Left ventricle myocardium inferior (tissue), 1 donor: Measurements from ENCODE around the gene PPTC7. TPM values are rescaled to one million over a fixed set of nuclear protein-coding genes. Genes with fewer than 3 reads are reported as not detected.
"Not testable (repeated sequence)": the region's sequence is repeated elsewhere in the genome, so short reads cannot be mapped to it uniquely, and the experiment has no call there.

Experiments used
- DNase-seq: peaks from one replicate; pipeline ENCODE4 v3.0.0-alpha.2; 2020
- H3K27ac ChIP-seq: fragments of 200-600 bp; replicated peaks from 2 replicates; pipeline ENCODE4 v1.8.0; 2021
- H3K27me3 ChIP-seq: fragments of 200-600 bp; 2 replicates; pipeline ENCODE4 v1.8.0; 2021; ENCODE audit warnings: low read depth
- H3K36me3 ChIP-seq: fragments of 200-600 bp; 2 replicates; pipeline ENCODE4 v1.8.0; 2021
- H3K4me1 ChIP-seq: fragments of 200-600 bp; 2 replicates; pipeline ENCODE4 v1.8.0; 2021
- H3K4me3 ChIP-seq: fragments of 200-600 bp; 2 replicates; pipeline ENCODE4 v1.8.0; 2021; ENCODE audit warnings: mild to moderate bottlenecking, moderate library complexity
- H3K9me3 ChIP-seq: fragments of 200-600 bp; replicated peaks from 2 replicates; pipeline ENCODE4 v1.8.0; 2021
- CTCF ChIP-seq: fragments of 200-600 bp; IDR thresholded peaks from 2 replicates; pipeline ENCODE4 v1.8.0; 2021; ENCODE audit warnings: antibody characterized with exemption, mild to moderate bottlenecking, borderline replicate concordance
- intact Hi-C: fragments of 100-400 bp; cut with micrococcal nuclease; formaldehyde crosslinking; loops from one replicate; pipeline ENCODE4 v1.11.0; 2022
- total RNA-seq: library from RNA; stranded (reverse); fragmentation: NEBNext Ultra II Directional; extraction: Animal tissue kit (Norgen Biotek cat#: 25700); gene quantifications from one replicate; pipeline ENCODE4 v1.2.1, GENCODE V29; 2021
- donor health status: DM: no; HTN: yes; CAD: no; lungs with severe emphysema.

PPTC7 gene
- total RNA-seq, 1 donor from 2014 or later, result 103 TPM

GRCh38 chr12:110565894-110566871, 16.9 kb downstream of the PPTC7 start:
- TF ChIP-seq CTCF, result no peak
- Histone ChIP-seq H3K36me3 (peaks cover 3% of the 10 kb centered on the region), H3K4me1 (peaks cover 80% of the 10 kb centered on the region), H3K27ac (peak overlapping the region; percentile 82), H3K27me3 (no peaks in the 10 kb centered on the region), H3K4me3 (no peak overlapping the region), H3K9me3 (peaks cover 12% of the 10 kb centered on the region)
- intact Hi-C loops, result no loop called here
- DNase-seq, result no peak

- no peaks in the 10 kb centered on the region for H3K27me3 ChIP-seq
- peaks cover 4% of the 10 kb centered on the region for H3K9me3 ChIP-seq
- no peak overlapping the region for H3K4me3 ChIP-seq
- no peak for TF ChIP-seq CTCF
- peak overlapping the region; percentile 82 for H3K27ac ChIP-seq
- H3K36me3 ChIP-seq, result no peaks in the 10 kb centered on the region
- peaks cover 95% of the 10 kb centered on the region for H3K4me1 ChIP-seq
- no peak for DNase-seq
- intact Hi-C loops, result no loop called here
Measured at GRCh38 chr12:110564471-110564991, 18.6 kb downstream of the PPTC7 start.

- Histone ChIP-seq H3K4me3 (no peak overlapping the region), H3K27me3 (no peaks in the 10 kb centered on the region), H3K9me3 (no peaks in the 10 kb centered on the region), H3K27ac (peak overlapping the region; percentile 82), H3K4me1 (peaks cover 96% of the 10 kb centered on the region), H3K36me3 (no peaks in the 10 kb centered on the region)
- no peak for DNase-seq
- intact Hi-C loops, result no loop called here
- TF ChIP-seq CTCF, result no peak
Measured at GRCh38 chr12:110563702-110564470, 19.2 kb downstream of the PPTC7 start.

GRCh38 chr12:110562386-110562785, 20.7 kb downstream of the PPTC7 start:
- intact Hi-C loops, result not testable (repeated sequence)
- H3K4me1 ChIP-seq, result peaks cover 100% of the 10 kb centered on the region

GRCh38 chr12:110561471-110562201, 21.5 kb downstream of the PPTC7 start:
- Histone ChIP-seq H3K4me1 (peaks cover 100% of the 10 kb centered on the region), H3K9me3 (no peaks in the 10 kb centered on the region), H3K4me3 (peak overlapping the region; percentile 16), H3K27me3 (no peaks in the 10 kb centered on the region), H3K27ac (peak overlapping the region; percentile 82), H3K36me3 (no peaks in the 10 kb centered on the region)
- no peak for TF ChIP-seq CTCF
- intact Hi-C loops, result no loop called here
- no peak for DNase-seq

More at GRCh38 chr12:110562386-110562785, 20.7 kb downstream of the PPTC7 start:
- not testable (repeated sequence) for H3K36me3 ChIP-seq, H3K27me3 ChIP-seq, H3K9me3 ChIP-seq, DNase-seq
- peak overlapping the region; percentile 82 for H3K27ac ChIP-seq
- H3K4me3 ChIP-seq, result peak overlapping the region; percentile 16
